ENCODE data around the gene FN1. TPM values are rescaled to one million over a fixed set of nuclear protein-coding genes. Genes with fewer than 3 reads are reported as not detected.

Gene FN1
- total RNA-seq, 2 experiments from 2014 or later, result 0.21 TPM; not detected in 1

DNA sequence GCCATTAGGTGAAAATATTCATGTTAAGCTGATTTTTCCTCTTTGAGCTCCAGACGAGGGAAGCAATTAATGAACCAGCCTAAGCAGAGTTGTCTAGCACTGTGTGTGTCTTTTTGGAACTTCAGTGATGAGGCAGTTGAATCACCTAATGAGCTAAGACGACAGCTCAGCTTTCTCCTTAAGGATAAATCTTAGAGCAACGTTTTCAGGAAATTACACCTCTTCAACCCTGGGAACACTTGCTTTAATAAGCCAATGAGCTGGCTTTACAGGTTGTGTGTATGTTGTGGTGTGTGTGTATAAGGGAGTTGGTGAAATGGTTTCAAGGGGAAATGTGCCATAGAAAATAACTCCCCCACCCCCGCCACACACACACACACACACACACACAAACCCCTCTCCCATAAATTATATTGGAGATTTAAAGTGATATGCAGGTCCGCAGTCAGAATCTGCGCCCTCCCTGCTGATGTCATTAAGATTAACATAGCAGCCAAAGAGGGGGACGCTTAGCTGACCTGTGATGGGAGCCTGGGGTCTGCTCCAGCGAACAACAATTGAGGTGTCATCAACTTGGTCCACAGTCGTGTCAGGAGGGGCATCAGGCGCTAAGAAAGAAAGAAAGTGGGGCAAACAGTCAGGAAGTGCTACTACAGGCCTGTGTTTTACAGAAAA is 28.1 kb downstream of the FN1 start:
- H3K9me3 Mint-ChIP-seq (ENCODE audit: insufficient read depth), result no peaks in the 10 kb centered on the region
- POLR2A ChIA-PET, result no interaction called here

DNA sequence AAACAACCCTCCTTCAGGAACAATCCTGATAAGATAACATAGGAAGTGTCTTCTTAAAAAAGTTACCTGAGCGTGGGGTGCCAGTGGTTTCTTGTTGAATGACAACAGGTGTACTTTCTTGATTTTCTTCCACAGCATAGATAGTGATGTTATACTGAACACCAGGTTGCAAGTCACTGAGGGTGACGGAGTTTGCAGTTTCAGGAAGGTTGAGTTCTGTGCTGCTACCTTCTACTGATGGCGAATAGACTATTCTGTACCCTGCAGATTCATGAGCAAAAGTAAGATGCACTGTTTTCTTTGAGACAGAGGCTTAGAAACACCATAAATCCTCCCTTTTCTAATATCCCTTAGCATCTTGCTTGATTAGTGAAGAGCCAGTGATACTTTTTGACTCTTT is 28.8 kb downstream of the FN1 start:
- ChIA-PET CTCF (no interaction called here), POLR2A (no interaction called here)
- Mint-ChIP-seq H3K9me3 (ENCODE audit: insufficient read depth) (no peaks in the 10 kb centered on the region), H3K27me3 (ENCODE audit: low read depth) (peaks cover 6% of the 10 kb centered on the region), H3K27ac (no peak overlapping the region), H3K4me1 (ENCODE audit: low read depth) (peaks cover 14% of the 10 kb centered on the region), H3K4me3 (no peak overlapping the region), H3K36me3 (ENCODE audit: low read depth) (no peaks in the 10 kb centered on the region)
- ATAC-seq, result no peak
- no peak for DNase-seq

More for the DNA sequence above, 28.1 kb downstream of the FN1 start:
- ATAC-seq (no peak), DNase-seq (no peak)
- Mint-ChIP-seq H3K27ac (no peak overlapping the region), H3K4me3 (no peak overlapping the region), H3K4me1 (ENCODE audit: low read depth) (peaks cover 14% of the 10 kb centered on the region), H3K27me3 (ENCODE audit: low read depth) (peaks cover 6% of the 10 kb centered on the region), H3K36me3 (ENCODE audit: low read depth) (no peaks in the 10 kb centered on the region)
- CTCF ChIA-PET, result no interaction called here

DNA sequence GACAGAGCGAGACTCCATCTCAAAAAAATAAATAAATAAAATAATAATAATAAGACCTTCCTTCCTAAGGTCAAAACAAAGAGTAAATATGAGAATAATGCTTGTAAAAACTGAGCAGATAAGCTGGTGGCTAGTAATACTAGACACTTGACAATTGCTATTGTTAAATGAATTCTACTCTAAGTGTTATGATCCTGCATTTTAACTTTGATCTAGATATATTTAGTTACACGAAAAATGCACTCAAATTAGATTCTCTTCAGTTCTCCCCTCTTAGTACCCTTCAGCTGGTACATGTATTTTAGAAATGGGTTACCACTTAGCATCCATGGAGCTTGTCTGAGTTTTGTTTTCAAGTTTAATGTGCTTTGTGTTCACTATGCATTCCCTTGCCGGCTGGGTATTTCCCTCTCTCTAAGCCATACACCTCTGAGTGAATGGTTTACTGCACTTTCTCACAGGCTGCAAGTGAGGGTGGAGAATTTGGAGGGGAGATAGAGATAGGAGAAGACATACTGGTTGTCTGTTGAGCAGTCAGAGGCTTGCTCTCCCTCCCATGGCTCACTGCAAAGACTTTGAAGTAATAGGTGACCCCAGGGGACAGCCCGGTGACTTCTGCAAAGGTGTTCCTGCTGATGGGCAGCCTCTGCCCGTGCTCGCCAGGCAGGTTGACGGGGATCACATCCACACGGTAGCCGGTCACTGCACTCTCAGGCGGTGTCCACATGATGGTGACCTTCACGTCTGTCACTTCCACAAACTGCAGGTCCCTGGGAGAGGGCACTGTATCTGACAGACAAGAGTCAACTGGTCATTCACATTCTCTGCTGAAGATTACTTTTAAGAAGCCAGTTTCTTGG is 29.9 kb downstream of the FN1 start:
- ChIA-PET POLR2A (no interaction called here), CTCF (interaction anchor here (0.5 kb wide), 1 partner anchor 728 kb away, joined by 3 read pairs; no protein-coding TSS in a partner anchor)
- no peaks in the 10 kb centered on the region for H3K9me3 Mint-ChIP-seq (ENCODE audit: insufficient read depth)
- no peaks in the 10 kb centered on the region for H3K36me3 Mint-ChIP-seq (ENCODE audit: low read depth)
- DNase-seq (no peak), ATAC-seq (no peak)
- H3K27me3 Mint-ChIP-seq (ENCODE audit: low read depth), result peaks cover 6% of the 10 kb centered on the region
- peaks cover 17% of the 10 kb centered on the region for H3K4me1 Mint-ChIP-seq (ENCODE audit: low read depth)
- no peak overlapping the region for H3K27ac Mint-ChIP-seq
- H3K4me3 Mint-ChIP-seq, result no peak overlapping the region

DNA sequence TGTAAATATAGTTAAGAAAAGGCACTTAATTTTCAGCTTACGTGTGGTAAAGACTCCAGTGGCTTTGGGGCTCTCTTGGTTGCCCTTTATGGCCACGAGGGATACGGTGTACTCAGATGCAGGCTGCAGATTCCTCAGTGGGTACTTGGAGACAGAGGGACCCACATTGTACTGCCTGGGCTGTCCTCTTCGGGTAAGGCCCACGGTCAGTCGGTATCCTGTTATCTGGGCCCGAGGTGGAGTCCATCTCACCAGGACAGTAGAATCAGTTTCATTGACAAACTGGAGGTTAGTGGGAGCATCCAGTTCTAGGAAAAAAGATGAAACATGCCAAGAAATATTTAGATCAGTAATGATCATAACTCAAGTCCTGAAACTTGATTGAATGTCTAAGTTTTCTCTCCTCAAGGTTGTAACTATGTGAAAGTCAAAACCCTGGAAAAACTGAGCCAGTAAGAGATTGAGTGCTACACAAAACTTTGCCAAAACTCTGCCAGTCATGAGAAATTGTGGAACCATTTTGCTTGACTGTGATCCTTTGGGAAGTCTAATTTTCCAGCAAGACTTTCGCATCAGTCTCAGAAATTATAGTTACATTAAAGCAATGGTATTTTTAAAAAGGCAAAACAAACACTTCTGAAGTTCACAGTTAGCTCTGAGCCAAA is 31.4 kb downstream of the FN1 start:
- ChIA-PET POLR2A (no interaction called here), CTCF (no interaction called here)
- Mint-ChIP-seq H3K36me3 (ENCODE audit: low read depth) (no peaks in the 10 kb centered on the region), H3K27me3 (ENCODE audit: low read depth) (peaks cover 6% of the 10 kb centered on the region), H3K27ac (no peak overlapping the region), H3K4me1 (ENCODE audit: low read depth) (peaks cover 12% of the 10 kb centered on the region), H3K4me3 (no peak overlapping the region), H3K9me3 (ENCODE audit: insufficient read depth) (no peaks in the 10 kb centered on the region)
- DNase-seq, result no peak
- no peak for ATAC-seq

DNA sequence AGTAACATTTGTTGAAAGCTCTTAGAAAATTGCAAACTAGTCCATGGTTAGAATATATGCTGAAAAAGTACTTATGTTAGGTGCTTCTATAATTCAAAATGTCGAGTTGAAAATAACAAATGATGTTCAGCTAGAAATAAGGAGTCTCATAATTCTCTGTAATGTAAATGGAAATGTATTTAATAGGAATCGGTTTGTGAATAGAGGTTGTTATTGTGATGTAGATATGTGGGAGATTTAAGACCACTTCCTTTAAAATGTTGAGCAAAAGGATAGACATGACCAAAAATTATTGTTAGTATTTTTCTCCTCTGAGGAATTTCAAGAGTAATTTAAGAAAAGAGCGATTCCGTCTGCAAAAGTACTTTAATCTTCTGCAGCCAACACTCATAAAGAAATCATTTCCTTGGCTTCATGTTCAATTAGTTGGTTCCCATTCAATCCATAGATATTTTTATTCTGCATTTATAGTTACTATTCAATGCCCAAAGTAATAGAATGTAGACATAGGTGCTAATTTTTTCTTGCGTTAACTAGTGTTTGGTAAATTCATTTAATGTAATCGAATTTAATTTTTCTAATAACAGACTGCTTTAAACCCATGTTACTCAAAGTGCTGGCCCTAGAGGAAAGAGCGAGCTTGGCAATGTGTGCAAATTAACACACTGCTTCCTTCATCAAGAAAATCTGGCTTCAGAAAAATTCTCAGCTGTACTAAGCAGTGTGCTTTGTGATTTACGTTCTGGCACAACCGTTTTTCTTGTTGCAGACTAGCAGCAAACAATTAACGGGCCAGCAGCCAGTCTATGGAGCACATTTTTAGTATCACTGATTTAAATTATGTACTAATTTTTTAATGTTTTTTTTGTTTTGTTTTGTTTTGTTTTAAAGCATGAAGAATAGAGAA is 32.2 kb downstream of the FN1 start:
- POLR2A ChIA-PET, result no interaction called here
- H3K4me1 Mint-ChIP-seq (ENCODE audit: low read depth), result peaks cover 5% of the 10 kb centered on the region
- DNase-seq, result no peak
- peaks cover 6% of the 10 kb centered on the region for H3K27me3 Mint-ChIP-seq (ENCODE audit: low read depth)
- no peak overlapping the region for H3K27ac Mint-ChIP-seq
- H3K4me3 Mint-ChIP-seq, result no peak overlapping the region
- H3K36me3 Mint-ChIP-seq (ENCODE audit: low read depth), result no peaks in the 10 kb centered on the region
- H3K9me3 Mint-ChIP-seq (ENCODE audit: insufficient read depth), result no peaks in the 10 kb centered on the region
- CTCF ChIA-PET, result interaction anchor here (1.2 kb wide), 1 partner anchor 10 kb away, joined by 3 read pairs; no protein-coding TSS in a partner anchor
- ATAC-seq, result no peak

DNA sequence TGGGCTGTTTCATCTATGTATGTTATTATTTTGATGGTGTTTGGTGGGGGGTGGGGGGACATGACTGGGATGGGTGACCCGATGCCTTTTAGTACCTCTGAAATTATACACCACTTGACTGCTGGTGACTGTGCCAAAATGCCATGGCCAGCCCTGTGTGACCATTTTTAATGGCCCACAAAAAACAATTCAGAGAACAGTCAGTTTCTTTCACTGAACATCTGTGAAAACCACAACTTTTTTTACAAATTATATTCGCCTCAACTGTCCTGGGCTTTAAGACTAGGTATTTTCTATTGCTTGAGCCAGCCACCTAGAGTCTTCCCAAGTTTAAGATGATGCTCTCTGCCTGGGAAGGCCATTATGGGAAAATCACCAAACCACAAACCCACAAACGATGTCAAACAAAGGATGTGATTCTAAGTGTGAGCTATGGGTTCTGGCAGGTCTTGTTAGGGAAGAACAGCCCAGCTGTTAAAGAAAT is 33.9 kb downstream of the FN1 start:
- peaks cover 5% of the 10 kb centered on the region for H3K4me1 Mint-ChIP-seq (ENCODE audit: low read depth)
- DNase-seq (no peak), ATAC-seq (no peak)
- H3K27me3 Mint-ChIP-seq (ENCODE audit: low read depth), result peaks cover 5% of the 10 kb centered on the region
- H3K27ac Mint-ChIP-seq, result no peak overlapping the region
- no peaks in the 10 kb centered on the region for H3K36me3 Mint-ChIP-seq (ENCODE audit: low read depth)
- H3K4me3 Mint-ChIP-seq, result no peak overlapping the region
- ChIA-PET CTCF (no interaction called here), POLR2A (no interaction called here)
- no peaks in the 10 kb centered on the region for H3K9me3 Mint-ChIP-seq (ENCODE audit: insufficient read depth)

DNA sequence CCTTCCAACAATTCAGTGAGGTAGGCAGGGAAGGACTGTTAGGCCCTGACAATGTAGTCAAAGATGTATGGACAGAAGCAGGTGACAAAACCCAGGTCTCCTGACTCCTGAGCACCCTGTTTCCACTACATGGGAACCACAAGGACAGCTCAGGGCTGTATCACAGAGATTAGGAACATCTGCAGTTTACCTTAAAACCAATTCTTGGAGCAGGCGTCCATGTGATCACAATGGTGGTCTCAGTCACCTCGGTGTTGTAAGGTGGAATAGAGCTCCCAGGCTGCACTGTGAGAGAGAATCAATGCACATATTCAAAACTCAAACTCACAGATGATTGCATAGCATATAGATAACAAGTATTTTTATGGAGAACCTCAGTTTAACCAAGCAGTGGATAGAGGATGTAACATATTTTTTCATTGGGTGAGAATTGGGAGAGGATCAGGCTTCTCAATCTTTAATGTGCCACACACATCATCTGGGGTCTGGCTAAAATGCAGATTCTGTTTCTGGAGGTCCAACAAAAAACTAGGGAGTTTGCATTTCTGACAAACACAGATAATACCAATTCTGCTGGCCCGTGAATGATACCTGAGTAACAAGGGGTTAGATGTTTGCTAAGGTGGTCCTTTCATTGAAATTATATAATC is 36.7 kb downstream of the FN1 start:
- H3K27me3 Mint-ChIP-seq (ENCODE audit: low read depth), result peaks cover 2% of the 10 kb centered on the region
- H3K36me3 Mint-ChIP-seq (ENCODE audit: low read depth), result no peaks in the 10 kb centered on the region
- peaks cover 5% of the 10 kb centered on the region for H3K4me1 Mint-ChIP-seq (ENCODE audit: low read depth)
- no peak overlapping the region for H3K4me3 Mint-ChIP-seq
- H3K27ac Mint-ChIP-seq, result no peak overlapping the region
- ChIA-PET CTCF (no interaction called here), POLR2A (no interaction called here)
- DNase-seq, result no peak
- no peaks in the 10 kb centered on the region for H3K9me3 Mint-ChIP-seq (ENCODE audit: insufficient read depth)
- ATAC-seq, result no peak

DNA sequence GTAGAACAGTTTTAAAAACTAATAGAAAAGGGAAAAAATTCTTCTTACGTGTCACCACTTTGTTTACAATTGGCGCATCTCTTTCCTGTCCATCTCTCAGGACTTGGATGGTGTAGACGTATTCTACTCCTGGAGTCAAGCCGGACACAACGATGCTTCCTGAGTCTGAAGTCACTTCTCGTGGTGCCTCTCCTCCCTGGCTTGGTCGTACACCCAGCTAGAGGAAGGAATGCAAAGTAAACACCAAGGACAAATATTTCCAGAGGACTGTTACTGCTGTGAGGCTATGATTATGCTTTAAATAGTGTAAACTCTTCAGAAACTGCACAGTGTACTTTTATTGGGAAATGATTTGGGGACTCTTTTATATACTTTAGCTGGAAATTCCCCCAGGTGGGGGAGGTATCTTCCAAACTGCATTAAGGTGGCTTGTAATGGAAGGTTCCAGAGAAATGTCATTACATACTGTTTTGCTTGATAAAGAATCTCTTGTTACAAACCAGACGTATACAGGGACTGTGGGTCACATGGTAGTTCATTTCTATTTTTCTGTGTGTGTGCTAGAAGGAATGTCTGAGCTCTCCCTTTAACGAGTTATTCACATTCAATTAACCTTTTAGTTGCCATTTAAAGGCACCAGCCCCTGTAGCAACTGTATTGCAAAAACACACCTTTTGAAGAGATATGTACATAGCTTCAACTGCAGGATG is 38.1 kb downstream of the FN1 start:
- ChIA-PET CTCF (no interaction called here), POLR2A (no interaction called here)
- H3K4me3 Mint-ChIP-seq, result no peak overlapping the region
- peaks cover 2% of the 10 kb centered on the region for H3K27me3 Mint-ChIP-seq (ENCODE audit: low read depth)
- no peaks in the 10 kb centered on the region for H3K36me3 Mint-ChIP-seq (ENCODE audit: low read depth)
- ATAC-seq (no peak), DNase-seq (no peak)
- peaks cover 5% of the 10 kb centered on the region for H3K4me1 Mint-ChIP-seq (ENCODE audit: low read depth)
- no peak overlapping the region for H3K27ac Mint-ChIP-seq
- H3K9me3 Mint-ChIP-seq (ENCODE audit: insufficient read depth), result no peaks in the 10 kb centered on the region

DNA sequence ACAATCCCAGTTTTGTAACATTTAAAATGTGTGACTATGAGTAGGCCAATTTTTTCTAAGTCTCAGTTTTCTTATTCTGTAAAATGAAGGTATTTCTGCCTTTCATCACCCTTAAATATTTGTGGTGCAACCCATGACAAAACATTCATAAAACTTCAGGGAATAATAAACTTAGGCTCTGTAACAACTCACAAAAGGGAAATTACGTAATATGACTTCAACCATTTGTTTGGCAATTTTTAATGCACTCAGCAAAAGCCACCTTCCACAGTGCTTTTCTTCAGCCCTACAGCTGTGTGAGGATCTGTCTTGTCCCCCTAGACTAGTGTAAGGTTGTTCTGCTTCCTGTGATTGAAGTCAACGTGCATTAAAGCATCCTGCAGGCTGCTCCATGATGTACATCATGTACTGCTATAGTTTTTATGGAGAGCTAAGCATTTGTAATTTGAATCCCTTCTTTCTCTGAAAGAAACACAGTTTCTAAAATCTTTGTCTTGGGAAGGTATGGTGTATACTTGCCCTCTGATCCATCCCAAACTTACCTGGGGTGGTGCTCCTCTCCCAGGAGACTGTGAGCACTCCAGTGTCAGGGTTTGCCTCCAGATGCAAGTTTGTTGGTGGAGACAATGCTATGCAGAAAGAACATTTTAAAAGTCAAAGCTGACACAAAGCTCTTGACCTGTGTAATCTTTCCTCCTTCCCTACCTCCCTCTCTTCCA is 39.1 kb downstream of the FN1 start:
- ATAC-seq (no peak), DNase-seq (no peak)
- CTCF ChIA-PET, result no interaction called here
- Mint-ChIP-seq H3K9me3 (ENCODE audit: insufficient read depth) (no peaks in the 10 kb centered on the region), H3K27ac (no peak overlapping the region), H3K4me3 (no peak overlapping the region), H3K36me3 (ENCODE audit: low read depth) (no peaks in the 10 kb centered on the region), H3K4me1 (ENCODE audit: low read depth) (peaks cover 5% of the 10 kb centered on the region), H3K27me3 (ENCODE audit: low read depth) (peaks cover 2% of the 10 kb centered on the region)
- POLR2A ChIA-PET, result interaction anchor here (0.6 to 0.7 kb wide), 2 partner anchors 85 to 142 kb away, joined by 3 to 4 read pairs; partner anchors contain the start of gene ATIC

DNA sequence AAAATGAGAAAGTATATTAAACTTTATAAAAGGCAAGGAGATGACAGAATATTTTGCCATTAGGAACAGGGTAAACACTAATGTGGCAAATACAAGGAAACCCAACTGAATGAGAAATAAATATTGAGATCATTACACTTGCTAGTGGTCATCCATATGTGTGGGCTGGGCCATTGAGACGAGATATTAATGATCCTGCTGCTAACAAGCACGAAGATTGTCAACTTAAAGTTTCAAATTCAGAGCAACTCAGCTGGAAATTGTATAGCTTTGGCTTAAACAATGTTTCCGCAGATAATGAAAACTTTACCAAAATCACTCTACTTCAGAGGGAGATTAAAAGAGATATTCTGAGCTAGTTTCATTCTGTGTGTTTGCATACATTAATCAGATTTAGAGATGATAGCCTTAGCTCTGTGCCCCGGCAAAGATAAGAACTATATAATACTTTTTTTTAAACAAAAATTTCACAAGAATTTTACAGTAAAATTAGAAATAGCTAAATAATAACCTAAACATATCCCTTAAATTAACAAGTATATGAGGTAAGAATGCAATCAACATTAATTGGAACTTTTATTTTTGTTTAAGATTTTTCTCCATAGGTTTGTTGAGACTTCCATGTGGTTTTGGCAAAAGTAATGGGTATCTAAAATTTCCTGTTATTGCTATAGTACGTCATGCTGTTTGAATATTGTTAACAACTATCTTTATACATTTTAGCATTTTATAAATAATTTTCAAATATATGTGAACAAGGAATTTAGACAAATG is 40.0 kb downstream of the FN1 start:
- DNase-seq (no peak), ATAC-seq (no peak)
- Mint-ChIP-seq H3K27ac (no peak overlapping the region), H3K4me3 (no peak overlapping the region), H3K4me1 (ENCODE audit: low read depth) (no peaks in the 10 kb centered on the region), H3K36me3 (ENCODE audit: low read depth) (no peaks in the 10 kb centered on the region), H3K9me3 (ENCODE audit: insufficient read depth) (no peaks in the 10 kb centered on the region), H3K27me3 (ENCODE audit: low read depth) (peaks cover 2% of the 10 kb centered on the region)
- POLR2A ChIA-PET, result interaction anchor here (0.7 kb wide), 1 partner anchor 84 kb away, joined by 4 read pairs; the partner anchor contains the start of gene ATIC
- CTCF ChIA-PET, result no interaction called here

Data from activated CD8-positive, alpha-beta T cell treated with anti-CD3 and anti-CD28 coated beads, Interleukin-2, amount 10 ng/mL, durations not matched to agents 7 days and 5 days (primary cell).